ENCODE measurements around the gene RXRB.

DNA sequence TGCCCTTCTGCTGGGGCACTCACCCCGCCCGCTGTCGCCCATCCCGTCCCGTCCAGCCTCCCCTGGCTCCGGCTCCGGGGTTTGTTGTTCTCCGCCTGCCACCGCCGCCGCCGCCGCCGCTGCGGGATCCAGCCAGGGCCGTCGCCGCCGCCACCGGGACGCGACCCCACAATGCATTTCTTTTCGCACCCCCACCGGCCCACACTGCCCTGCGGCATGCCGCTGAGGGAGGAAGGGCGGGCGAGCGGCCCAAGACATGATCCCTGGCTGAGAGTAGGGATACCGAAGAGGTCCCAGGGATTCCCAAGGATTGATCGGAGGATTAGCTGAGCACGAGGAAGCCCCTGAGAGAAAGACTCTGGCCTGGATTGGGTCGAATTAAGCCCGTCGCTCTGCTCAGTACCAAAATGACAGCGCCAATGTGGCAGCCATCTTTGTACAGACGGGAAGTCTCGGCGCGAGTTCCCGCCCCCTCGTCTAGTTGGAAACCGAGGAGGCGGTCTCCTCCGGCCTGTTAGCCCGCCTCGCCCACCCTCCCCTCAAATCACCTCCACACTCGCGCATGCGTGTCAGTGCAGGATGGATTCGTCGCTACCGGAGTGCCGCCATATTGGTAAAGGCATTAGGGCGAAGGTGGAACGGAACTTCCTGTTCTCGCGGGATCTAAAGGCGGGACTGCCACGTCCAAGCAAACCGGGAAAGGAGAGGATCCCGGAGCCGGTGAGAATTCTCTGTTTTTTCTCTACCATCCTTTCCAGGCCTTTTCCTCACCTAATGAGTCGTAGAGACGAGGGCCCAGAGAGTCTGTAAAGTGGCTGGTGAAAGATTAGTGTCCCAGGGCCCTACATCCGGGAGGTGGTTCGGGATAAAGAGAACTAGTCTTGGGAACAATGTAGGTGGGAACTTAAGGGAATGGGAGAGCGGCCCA, at the start of gene RXRB, which contains the start of gene SLC39A7:
- TF ChIP-seq, protein P1, sequence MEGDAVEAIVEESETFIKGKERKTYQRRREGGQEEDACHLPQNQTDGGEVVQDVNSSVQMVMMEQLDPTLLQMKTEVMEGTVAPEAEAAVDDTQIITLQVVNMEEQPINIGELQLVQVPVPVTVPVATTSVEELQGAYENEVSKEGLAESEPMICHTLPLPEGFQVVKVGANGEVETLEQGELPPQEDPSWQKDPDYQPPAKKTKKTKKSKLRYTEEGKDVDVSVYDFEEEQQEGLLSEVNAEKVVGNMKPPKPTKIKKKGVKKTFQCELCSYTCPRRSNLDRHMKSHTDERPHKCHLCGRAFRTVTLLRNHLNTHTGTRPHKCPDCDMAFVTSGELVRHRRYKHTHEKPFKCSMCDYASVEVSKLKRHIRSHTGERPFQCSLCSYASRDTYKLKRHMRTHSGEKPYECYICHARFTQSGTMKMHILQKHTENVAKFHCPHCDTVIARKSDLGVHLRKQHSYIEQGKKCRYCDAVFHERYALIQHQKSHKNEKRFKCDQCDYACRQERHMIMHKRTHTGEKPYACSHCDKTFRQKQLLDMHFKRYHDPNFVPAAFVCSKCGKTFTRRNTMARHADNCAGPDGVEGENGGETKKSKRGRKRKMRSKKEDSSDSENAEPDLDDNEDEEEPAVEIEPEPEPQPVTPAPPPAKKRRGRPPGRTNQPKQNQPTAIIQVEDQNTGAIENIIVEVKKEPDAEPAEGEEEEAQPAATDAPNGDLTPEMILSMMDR (IDR thresholded peaks at IDR 0.05), result no peak
- TF ChIP-seq POLR2A (IDR thresholded peaks at IDR 0.05), result peak; percentile 30 to 39

All from sigmoid colon (tissue), 3 donors.